Subcutaneous adipose tissue (tissue), 4 donors: Measurements from ENCODE around the gene ITGA3. TPM values are rescaled to one million over a fixed set of nuclear protein-coding genes. Genes with fewer than 3 reads are reported as not detected.

ENCODE experiments used
- total RNA-seq, 4 donors: library from RNA; depleted of rRNA; stranded (reverse); fragments of >200 nt; gene quantifications; one replicate each; pipeline ENCODE4 v1.1.0, GENCODE V29; 2016
- TF ChIP-seq, protein P1 (sequence below): fragments of 450-650 bp; IDR thresholded peaks from one replicate; pipeline ENCODE4 v1.5.1; 2016; ENCODE audit warnings: low read depth, mild to moderate bottlenecking, control low read depth, antibody characterized with exemption, moderate library complexity

Gene ITGA3
- total RNA-seq, 4 donors from 2014 or later, result 9.0 to 98.8 (median 19.3) TPM

DNA sequence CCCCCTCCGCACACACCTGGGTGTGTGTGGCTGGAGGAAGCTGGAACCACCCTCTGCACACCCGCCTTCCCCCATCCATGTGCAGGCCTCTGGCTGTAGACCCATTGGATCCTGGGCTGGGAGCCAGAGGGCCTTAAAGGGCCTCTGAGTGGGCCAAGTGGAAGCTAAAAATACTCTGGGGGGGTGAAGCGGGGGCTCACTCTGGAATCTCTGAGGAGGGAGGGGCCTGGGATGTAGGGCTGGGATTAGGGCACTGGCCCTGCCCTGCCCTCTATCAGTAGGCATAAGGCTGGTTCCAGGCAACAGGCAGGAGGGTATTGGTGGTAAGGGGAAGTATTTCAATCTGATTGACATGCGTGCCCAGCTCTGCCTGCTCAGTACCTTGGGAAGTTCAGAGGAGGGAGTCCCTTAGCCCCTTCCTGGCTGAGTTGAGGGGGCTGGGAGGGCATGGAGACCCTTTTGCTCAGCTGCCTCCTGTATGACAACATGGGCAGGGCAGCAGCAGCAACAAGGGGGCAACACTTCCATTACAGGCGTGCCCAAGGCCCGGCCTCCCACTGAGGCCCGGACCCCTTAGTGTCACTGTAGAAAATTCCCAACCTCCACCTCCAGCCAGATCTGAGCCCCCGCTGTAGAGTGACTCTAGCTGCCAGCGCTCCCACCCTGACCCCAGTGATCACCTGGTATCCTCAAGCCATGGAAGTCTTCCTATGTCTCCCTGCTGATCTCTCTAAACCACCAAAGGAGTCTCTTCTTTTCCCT is 5.2 kb downstream of the ITGA3 start:
- TF ChIP-seq, protein P1, sequence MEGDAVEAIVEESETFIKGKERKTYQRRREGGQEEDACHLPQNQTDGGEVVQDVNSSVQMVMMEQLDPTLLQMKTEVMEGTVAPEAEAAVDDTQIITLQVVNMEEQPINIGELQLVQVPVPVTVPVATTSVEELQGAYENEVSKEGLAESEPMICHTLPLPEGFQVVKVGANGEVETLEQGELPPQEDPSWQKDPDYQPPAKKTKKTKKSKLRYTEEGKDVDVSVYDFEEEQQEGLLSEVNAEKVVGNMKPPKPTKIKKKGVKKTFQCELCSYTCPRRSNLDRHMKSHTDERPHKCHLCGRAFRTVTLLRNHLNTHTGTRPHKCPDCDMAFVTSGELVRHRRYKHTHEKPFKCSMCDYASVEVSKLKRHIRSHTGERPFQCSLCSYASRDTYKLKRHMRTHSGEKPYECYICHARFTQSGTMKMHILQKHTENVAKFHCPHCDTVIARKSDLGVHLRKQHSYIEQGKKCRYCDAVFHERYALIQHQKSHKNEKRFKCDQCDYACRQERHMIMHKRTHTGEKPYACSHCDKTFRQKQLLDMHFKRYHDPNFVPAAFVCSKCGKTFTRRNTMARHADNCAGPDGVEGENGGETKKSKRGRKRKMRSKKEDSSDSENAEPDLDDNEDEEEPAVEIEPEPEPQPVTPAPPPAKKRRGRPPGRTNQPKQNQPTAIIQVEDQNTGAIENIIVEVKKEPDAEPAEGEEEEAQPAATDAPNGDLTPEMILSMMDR, result no peak

DNA sequence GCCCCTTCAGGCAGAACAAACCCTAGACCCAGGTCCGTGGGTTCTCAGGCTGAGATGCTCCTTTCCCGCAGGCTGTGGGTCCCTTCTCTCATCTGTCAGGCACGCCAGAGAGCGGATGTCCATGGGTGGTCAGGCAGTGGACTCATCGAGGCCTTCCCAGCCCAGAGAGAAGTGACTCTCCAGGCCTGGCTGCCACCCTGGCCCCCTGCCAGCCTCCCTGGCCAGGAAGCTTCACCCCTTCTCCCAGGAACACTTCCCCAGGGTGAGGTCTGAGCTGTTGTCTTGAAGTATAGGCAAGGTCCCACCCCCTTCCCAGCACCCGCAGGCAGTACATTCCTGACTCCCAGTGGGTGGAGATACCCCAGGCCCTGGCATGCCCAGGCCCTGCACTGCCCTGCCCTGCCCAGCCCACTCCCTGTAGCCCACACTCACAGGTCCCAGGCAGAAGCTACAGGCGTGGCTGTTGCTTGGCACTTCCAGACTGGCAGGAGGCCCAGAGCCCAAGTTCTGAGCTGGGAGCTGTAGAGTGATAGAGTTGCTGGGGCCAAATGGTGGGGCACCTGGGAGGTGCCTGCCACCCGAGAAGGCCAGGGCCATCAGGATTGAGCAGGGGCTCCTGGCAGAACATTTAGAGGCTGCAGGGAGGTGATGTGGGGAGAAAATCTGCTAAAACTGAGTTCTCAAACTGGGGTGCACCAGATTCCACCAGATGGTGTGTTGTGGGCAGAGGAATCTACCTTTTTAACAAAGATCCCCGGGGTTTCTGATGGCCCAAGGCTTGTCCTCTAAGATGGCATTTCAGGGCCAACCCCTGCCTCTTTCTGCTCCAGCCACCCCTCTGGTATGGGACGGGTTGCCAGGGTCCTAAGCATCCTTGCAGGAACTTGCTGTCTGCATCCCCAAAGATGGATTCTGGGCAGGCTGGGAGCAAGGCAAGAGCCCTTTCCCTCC is 6.7 kb downstream of the ITGA3 start:
- TF ChIP-seq, protein P1, result no peak

DNA sequence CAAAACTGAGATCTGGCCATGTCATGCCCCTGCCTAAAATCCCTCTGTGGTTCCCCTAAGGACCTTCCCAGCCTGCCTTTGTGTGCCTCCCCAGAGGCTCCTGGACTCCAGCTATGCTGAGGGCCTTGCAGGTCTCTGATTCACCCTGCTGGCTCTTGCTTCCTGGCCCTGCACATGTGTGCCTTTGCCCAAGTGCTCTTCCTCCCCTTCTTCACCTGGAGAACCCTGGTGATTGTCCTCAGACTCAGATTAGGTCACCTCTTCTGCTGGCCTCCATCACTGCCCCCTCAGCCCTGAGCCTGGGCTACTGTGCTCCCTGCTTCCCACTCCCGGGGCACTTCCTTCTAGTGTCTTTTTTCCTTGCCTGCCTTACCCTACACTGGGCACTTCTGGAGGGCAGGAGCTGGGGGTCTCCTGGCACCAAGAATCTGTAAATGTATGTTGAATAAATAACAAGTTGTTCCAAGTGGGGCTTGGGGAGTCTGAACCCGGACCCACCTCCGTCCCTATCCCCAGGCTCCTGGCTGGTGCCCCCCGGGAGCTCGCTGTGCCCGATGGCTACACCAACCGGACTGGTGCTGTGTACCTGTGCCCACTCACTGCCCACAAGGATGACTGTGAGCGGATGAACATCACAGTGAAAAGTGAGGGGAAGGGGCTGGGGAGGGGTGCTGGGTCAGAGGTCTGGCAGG is 7.8 kb downstream of the ITGA3 start:
- TF ChIP-seq, protein P1, result no peak

DNA sequence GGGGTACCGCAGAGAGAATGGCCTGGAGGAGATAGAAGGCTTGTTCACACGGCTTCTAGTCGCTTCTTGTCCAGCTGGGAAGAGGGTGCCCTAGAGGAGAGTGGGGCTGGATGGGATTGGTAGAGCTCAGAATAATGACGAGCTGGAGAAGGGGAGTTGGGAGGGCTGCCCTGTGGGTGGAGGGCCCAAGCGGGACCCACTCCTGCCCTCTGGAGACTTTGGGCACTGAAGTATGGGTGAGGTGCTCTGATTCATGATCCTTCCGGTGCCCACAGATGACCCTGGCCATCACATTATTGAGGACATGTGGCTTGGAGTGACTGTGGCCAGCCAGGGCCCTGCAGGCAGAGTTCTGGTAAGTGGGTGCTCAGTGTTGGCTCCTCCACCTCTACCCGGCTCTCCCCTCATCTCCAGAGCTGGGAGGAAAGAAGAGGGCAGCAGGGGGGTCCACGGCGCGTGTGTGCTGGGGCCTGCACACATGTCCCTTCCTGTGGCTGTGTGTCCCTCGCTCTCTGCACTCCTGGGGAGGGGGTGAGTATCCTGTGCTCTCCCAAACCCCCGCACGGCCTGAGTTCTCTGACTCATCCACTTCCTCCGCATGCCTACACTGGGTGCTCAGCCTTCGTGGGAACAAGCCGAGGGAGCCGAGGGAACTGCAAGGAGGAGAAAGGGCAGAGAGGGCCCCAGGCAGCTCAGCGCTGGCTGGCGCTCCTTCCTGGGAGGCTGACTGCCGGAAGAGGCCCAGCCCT is 8.5 kb downstream of the ITGA3 start:
- TF ChIP-seq, protein P1, result no peak

DNA sequence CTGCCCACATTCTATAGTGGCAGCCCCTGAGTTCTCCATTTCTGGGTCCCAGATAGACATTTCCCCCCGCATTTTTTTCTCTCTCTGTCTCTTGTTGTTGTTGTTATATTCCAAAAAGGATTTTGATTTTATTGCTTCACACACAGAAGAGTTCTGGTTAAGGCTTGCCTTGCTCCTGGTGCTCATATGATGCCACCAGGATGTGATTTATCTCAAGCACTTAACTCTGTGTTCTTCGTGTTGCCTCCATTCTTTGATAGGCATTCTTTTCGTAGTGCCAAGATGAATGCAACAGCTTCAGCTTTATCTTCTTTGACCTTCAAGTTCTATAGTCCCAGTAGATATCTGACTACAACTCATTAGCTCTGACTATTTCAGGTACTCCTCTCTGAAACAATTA is 9.1 kb downstream of the ITGA3 start:
- TF ChIP-seq, protein P1, result no peak

DNA sequence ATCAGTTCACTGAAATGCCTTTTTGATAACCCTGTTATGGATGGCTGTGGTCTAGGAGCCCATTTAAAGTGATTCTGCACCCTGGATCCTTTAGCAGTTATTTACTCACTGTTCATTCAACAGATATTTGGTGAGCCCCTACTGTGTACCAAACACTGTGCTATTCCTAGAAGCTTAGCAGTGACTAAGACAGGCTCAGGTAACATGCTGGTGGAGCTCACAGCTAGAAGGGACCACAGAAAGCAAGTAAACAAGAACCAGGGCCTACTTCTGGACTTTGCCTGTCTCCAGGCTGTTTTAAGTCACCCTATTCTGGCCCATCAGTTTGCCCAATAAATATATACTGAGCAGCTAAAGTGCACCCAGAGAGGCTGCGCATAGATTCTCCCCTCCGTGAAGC is 11.1 kb downstream of the ITGA3 start:
- TF ChIP-seq, protein P1, result no peak
